ENCODE measurements around the gene PFKP. TPM values are rescaled to one million over a fixed set of nuclear protein-coding genes. Genes with fewer than 3 reads are reported as not detected.

Gene PFKP
- total RNA-seq, 1 donor from 2014 or later: 361 TPM

GRCh38 chr10:3046981-3047547 is 20.3 kb upstream of the PFKP start:
- no peaks in the 10 kb centered on the region for H3K9me3 ChIP-seq (ENCODE audit: insufficient read depth, low read depth, low read length)
- DNase-seq (ENCODE audit: low read depth): peak; percentile 37
- no peaks in the 10 kb centered on the region for H3K36me3 ChIP-seq (ENCODE audit: insufficient read depth, low read length)
- no peak for TF ChIP-seq EZH2 (IDR thresholded peaks at IDR 0.05; ENCODE audit: insufficient read depth, low read length)
- TF ChIP-seq, protein P1, sequence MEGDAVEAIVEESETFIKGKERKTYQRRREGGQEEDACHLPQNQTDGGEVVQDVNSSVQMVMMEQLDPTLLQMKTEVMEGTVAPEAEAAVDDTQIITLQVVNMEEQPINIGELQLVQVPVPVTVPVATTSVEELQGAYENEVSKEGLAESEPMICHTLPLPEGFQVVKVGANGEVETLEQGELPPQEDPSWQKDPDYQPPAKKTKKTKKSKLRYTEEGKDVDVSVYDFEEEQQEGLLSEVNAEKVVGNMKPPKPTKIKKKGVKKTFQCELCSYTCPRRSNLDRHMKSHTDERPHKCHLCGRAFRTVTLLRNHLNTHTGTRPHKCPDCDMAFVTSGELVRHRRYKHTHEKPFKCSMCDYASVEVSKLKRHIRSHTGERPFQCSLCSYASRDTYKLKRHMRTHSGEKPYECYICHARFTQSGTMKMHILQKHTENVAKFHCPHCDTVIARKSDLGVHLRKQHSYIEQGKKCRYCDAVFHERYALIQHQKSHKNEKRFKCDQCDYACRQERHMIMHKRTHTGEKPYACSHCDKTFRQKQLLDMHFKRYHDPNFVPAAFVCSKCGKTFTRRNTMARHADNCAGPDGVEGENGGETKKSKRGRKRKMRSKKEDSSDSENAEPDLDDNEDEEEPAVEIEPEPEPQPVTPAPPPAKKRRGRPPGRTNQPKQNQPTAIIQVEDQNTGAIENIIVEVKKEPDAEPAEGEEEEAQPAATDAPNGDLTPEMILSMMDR (IDR thresholded peaks at IDR 0.05; ENCODE audit: insufficient read depth, low read depth, low read length): no peak
- Mint-ChIP-seq H3K9me3 (ENCODE audit: unreplicated experiment) (no peaks in the 10 kb centered on the region), H3K4me1 (ENCODE audit: low read depth, unreplicated experiment) (peaks cover 39% of the 10 kb centered on the region), H3K27ac (ENCODE audit: unreplicated experiment) (peak overlapping the region; percentile 70), H3K4me3 (ENCODE audit: unreplicated experiment) (no peak overlapping the region), H3K36me3 (ENCODE audit: low read depth, unreplicated experiment) (no peaks in the 10 kb centered on the region), H3K27me3 (ENCODE audit: low read depth, unreplicated experiment) (no peaks in the 10 kb centered on the region)
- H3K4me1 ChIP-seq (ENCODE audit: insufficient read depth, low read length): peaks cover 45% of the 10 kb centered on the region
- H2AFZ ChIP-seq (ENCODE audit: low read depth, low read length): peak overlapping the region; percentile 37
- no peak overlapping the region for H3K4me3 ChIP-seq (ENCODE audit: insufficient read depth, low read depth, low read length)
- H4K20me1 ChIP-seq (ENCODE audit: insufficient read depth, low read length): no peaks in the 10 kb centered on the region
- H3K79me2 ChIP-seq (ENCODE audit: insufficient read depth, low read length): no peaks in the 10 kb centered on the region
- no peaks in the 10 kb centered on the region for H3K27me3 ChIP-seq (ENCODE audit: insufficient read depth, low read length)
- peak overlapping the region; percentile 76 for H3K4me2 ChIP-seq (ENCODE audit: low read length)
- H3K27ac ChIP-seq (ENCODE audit: low read depth, low read length): no peak overlapping the region
- no peak for FAIRE-seq
- peak overlapping the region; percentile 67 for H3K9ac ChIP-seq (ENCODE audit: low read length)

- no peaks in the 10 kb centered on the region for H3K36me3 ChIP-seq (ENCODE audit: insufficient read depth, low read length)
- H3K4me1 Mint-ChIP-seq (ENCODE audit: low read depth, unreplicated experiment): peaks cover 39% of the 10 kb centered on the region
These were observed 19.8 kb upstream of the PFKP start for GRCh38 chr10:3047596-3047995.

More at GRCh38 chr10:3047596-3047995, 19.8 kb upstream of the PFKP start:
- FAIRE-seq (no peak), DNase-seq (ENCODE audit: low read depth) (no peak)
- peak overlapping the region; percentile 55 for H3K9ac ChIP-seq (ENCODE audit: low read length)
- no peaks in the 10 kb centered on the region for H4K20me1 ChIP-seq (ENCODE audit: insufficient read depth, low read length)
- no peaks in the 10 kb centered on the region for H3K27me3 ChIP-seq (ENCODE audit: insufficient read depth, low read length)
- TF ChIP-seq, protein P1 (IDR thresholded peaks at IDR 0.05; ENCODE audit: insufficient read depth, low read depth, low read length): no peak
- no peak for TF ChIP-seq EZH2 (IDR thresholded peaks at IDR 0.05; ENCODE audit: insufficient read depth, low read length)
- peak overlapping the region; percentile 74 for H3K27ac ChIP-seq (ENCODE audit: low read depth, low read length)
- no peak overlapping the region for H3K4me3 Mint-ChIP-seq (ENCODE audit: unreplicated experiment)
- no peaks in the 10 kb centered on the region for H3K36me3 Mint-ChIP-seq (ENCODE audit: low read depth, unreplicated experiment)
- H2AFZ ChIP-seq (ENCODE audit: low read depth, low read length): peak overlapping the region; percentile 28
- H3K4me2 ChIP-seq (ENCODE audit: low read length): peak overlapping the region; percentile 67
- peak overlapping the region; percentile 87 for H3K27ac Mint-ChIP-seq (ENCODE audit: unreplicated experiment)
- H3K9me3 ChIP-seq (ENCODE audit: insufficient read depth, low read depth, low read length): no peaks in the 10 kb centered on the region
- H3K79me2 ChIP-seq (ENCODE audit: insufficient read depth, low read length): no peaks in the 10 kb centered on the region
- peaks cover 45% of the 10 kb centered on the region for H3K4me1 ChIP-seq (ENCODE audit: insufficient read depth, low read length)
- no peaks in the 10 kb centered on the region for H3K27me3 Mint-ChIP-seq (ENCODE audit: low read depth, unreplicated experiment)
- no peaks in the 10 kb centered on the region for H3K9me3 Mint-ChIP-seq (ENCODE audit: unreplicated experiment)
- no peak overlapping the region for H3K4me3 ChIP-seq (ENCODE audit: insufficient read depth, low read depth, low read length)

All from astrocyte (in vitro differentiated cells and primary cell).